Mononuclear cell (primary cell): Measurements from ENCODE around the gene ZNF814. TPM values are rescaled to one million over a fixed set of nuclear protein-coding genes. Genes with fewer than 3 reads are reported as not detected.
"Not testable (repeated sequence)": the region's sequence is repeated elsewhere in the genome, so short reads cannot be mapped to it uniquely, and the experiment has no call there.

Experiments used
- H3K27me3 ChIP-seq: 2 replicates; pipeline ENCODE4 v1.6.0; 2011; ENCODE audit warnings: low read length, control low read depth; ENCODE audit not compliant: insufficient read depth
- H3K4me1 ChIP-seq: 2 replicates; pipeline ENCODE4 v1.5.1; 2011; ENCODE audit warnings: mild to moderate bottlenecking, low read length, control low read depth; ENCODE audit not compliant: insufficient read depth
- H3K4me3 ChIP-seq: 2 replicates; pipeline ENCODE4 v1.5.1; 2011; ENCODE audit warnings: mild to moderate bottlenecking, low read length, moderate library complexity
- H3K9me3 ChIP-seq: 2 replicates; pipeline ENCODE4 v1.5.1; 2011; ENCODE audit warnings: low read depth, mild to moderate bottlenecking, control low read depth, low read length
- total RNA-seq: library from RNA; depleted of rRNA; stranded (reverse); fragments of >200 nt; gene quantifications from one replicate; pipeline ENCODE4 v1.2.3, GENCODE V29; 2012

The ZNF814 gene
- total RNA-seq, 1 donor = 25.6 TPM

DNA sequence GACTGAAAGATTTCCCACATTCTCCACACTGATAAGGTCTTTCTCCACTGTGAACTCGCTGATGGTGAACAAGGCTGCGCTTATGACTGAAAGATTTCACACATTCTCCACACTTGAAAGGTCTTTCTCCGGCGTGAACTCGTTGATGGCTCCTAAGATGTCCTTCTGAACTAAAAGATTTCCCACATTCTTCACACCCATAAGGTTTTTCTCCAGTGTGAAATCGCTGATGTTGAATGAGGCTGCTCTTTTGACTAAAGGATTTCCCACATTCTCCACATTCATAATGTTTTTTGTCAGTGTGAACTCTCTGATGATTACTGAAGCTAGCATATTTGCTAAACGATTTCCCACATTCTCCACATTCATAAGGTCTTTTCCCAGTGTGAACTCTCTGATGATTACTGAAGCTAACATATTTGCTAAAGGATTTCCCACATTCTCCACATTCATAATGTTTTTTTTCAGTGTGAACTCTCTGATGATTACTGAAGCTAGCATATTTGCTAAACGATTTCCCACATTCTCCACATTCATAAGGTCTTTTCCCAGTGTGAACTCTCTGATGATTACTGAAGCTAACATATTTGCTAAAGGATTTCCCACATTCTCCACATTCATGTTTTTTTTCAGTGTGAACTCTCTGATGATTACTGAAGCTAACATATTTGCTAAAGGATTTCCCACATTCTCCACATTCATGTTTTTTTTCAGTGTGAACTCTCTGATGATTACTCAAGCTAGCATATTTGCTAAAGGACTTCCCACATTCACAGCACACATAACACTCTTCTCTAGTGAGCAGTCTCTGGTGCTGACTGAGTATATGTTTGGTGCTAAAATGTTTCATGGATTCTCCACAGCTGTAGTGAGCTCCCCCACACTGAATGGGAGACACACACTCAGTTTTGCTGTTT lies 14.7 kb downstream of the ZNF814 start:
- H3K9me3 ChIP-seq = peaks cover 57% of the 10 kb centered on the region
- not testable (repeated sequence) for H3K4me1 ChIP-seq, H3K4me3 ChIP-seq, H3K27me3 ChIP-seq

DNA sequence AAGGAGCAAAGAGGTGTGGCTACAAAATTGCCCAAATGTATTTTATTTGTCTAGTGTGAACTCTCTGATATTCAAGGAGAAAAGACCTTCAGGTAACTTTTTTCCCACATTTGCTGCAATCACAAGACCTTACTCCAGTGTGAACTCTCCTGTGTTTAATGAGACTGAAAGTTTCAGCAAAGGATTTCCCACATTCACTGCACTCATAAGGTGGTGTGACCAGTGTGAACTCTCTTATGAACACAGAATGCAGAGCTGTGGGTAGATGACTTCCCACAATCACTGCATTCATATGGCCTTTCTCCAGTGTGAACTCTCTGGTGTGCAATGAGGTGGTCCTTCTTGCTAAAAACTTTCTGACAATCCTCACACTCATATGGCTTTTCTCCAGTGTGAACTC lies 16.4 kb downstream of the ZNF814 start:
- Histone ChIP-seq H3K4me1 (no peaks in the 10 kb centered on the region), H3K27me3 (no peaks in the 10 kb centered on the region), H3K9me3 (peaks cover 63% of the 10 kb centered on the region), H3K4me3 (no peak overlapping the region)

DNA sequence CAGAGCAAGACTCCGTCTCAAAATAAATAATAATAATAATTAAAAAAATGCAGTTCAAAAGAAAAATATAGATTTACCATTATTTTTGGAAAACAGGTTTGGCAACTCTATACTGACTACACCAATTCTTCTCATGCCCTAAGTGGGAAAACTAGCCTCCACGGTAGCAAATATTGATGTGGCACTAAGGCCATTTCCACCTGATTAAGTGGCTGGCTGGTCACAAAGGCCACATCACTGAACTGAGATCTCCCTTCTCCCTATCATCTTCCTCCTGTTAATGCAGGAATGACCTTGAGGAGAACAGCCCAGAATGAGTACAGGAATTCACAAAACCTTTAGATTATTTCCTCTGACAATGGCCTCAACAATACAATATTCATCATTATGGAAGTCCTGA lies 18.6 kb downstream of the ZNF814 start:
- H3K4me3 ChIP-seq = no peak overlapping the region
- H3K9me3 ChIP-seq = peaks cover 58% of the 10 kb centered on the region
- H3K4me1 ChIP-seq = no peaks in the 10 kb centered on the region
- no peaks in the 10 kb centered on the region for H3K27me3 ChIP-seq

DNA sequence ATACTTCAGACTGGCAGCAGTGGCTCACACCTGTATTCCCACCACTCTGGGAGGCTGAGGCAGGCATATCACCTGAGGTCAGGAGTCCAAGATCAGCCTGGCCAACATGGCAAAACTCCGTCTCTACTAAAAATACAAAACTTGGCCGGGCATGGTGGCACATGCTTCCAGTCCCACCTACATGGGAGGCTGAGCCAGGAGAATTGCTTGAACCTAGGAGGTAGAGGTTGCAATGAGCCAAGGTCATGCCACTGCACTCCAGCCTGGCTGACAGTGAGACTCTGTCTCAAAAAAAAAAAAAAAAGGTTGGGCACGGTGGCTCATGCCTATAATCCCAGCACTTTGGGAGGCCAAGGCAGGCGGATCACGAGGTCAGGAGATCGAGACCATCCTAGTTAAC lies 19.2 kb downstream of the ZNF814 start:
- not testable (repeated sequence) for H3K4me1 ChIP-seq, H3K4me3 ChIP-seq, H3K27me3 ChIP-seq
- H3K9me3 ChIP-seq = peaks cover 56% of the 10 kb centered on the region

DNA sequence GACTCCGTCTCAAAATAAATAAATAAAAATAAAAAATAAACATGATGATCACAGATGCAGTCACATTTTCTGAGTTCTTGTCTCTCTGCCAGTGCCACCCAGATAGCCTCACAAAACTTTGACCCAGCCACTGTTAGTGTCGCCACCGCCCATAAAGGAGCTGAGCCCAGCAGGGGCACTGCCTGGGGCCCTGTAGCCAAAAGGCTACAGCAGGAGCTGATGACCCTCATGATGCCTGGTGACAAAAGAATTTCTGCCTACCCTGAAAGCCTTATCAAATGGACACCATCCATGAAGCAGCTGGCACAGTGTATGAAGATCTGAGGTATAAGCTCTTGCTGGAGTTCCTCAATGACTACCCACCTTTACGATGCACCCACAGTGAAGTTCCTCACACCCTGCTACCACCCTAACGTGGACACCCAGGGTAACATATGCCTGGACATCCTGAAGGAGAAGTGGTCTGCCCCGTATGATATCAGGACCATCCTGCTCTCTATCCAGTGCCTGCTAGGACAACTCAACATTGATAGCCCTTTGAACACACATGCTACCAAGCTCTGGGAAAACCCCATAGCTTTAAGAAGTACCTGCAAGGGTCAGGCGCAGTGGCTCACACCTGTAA lies 20.9 kb downstream of the ZNF814 start:
- Histone ChIP-seq H3K4me3 (no peak overlapping the region), H3K9me3 (peaks cover 40% of the 10 kb centered on the region), H3K4me1 (no peaks in the 10 kb centered on the region), H3K27me3 (no peaks in the 10 kb centered on the region)

DNA sequence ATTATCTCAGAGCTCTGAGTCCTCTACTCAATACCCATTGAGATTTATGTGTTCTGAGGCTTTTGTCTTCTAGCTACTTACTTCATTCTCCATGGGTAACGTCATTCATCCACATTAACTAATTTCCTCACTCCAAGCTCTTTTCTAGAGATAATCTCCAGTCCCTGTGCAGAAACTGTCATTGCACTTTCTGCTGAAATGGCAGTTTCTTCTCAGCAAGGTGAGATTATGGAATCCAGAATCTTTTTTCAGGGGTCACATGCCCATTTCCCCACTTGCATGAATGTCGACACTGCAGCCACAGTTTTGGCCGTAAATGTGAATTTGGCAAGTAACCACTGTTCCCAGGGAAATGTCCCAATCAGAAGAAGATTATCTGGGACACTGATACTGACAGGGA lies 26.5 kb downstream of the ZNF814 start:
- not testable (repeated sequence) for H3K4me1 ChIP-seq, H3K27me3 ChIP-seq, H3K4me3 ChIP-seq
- peaks cover 10% of the 10 kb centered on the region for H3K9me3 ChIP-seq

DNA sequence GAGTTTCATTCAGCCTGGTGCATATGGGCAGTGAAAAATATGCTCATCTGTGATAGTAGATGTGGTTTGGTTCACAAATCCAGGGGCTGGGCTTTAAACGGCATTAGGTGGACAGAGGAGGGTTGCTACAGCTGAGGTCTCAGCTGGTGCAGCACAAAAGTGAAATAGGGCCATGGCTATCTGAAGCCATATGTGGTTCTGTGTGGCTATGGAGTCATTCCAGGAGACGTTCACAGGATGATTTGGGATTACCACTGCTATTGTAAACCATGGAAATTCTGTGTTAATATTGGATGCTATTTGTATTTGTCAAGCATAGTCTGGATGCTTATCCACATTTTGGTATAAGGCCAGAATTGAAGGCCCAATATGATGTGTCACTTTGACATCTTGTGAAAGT lies 34.7 kb downstream of the ZNF814 start:
- not testable (repeated sequence) for H3K27me3 ChIP-seq, H3K4me3 ChIP-seq, H3K9me3 ChIP-seq
- peaks cover 14% of the 10 kb centered on the region for H3K4me1 ChIP-seq

DNA sequence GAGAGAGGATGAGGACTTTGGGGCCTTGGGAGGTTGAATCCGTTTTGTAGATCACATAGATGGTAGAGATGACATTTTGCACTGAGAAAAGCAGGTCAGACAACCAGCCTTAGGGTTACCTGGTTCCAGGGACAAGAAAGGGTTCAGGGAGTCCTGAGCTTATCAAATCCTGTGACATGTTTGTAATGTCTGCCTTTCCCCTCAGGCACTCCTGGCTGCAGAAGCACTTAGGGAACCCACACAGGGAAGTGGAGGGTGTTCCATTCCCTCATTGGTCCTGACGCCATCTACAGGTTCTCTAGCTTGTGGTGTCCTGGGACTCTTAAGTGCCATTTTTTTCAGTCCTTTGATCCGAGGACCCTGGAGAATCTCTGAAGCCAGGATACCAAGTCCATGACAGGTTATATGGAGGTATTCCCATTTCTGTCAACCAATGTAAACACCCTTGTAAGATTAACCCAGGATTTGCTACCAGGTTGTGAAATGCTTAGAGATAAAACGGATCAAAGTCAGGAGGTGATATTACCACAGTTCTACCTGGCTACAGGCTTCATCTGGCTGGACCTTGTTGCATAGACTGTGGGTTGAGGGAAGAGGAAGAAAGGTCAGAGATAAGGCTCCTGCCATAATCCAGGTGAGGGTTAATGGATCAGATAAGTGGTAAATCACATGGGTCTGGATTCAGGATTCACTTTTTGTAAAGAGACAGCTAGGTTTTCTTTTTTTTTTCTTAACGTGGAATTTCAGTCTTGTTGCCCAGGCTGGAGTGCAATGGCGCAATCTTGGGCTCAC lies 36.8 kb downstream of the ZNF814 start:
- not testable (repeated sequence) for H3K9me3 ChIP-seq, H3K4me3 ChIP-seq, H3K27me3 ChIP-seq
- H3K4me1 ChIP-seq = peaks cover 14% of the 10 kb centered on the region

DNA sequence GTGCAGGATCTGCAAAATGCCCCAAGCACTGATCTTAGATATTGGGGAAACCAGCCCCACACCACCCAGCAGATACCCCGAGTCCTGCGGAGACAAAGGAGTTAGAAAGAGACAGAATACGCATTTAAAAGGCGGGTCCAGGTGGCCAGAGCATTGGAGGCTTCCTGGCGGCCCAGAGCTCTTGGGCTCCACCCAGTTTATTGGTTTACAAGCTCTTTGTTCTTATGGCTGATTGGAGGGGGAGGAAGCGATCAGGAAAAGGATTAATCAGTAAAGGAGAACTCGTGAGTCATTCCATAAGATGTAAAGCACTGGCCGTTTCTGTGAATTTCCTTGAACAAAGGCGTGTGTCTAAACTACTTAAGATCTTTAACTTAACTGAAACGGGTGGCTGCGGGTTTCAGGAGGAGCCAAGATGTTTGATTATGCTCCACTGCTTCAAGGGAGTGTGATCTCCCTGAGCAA lies 38.3 kb downstream of the ZNF814 start:
- H3K9me3 ChIP-seq = no peaks in the 10 kb centered on the region
- H3K4me1 ChIP-seq = peaks cover 14% of the 10 kb centered on the region
- H3K4me3 ChIP-seq = peak overlapping the region; percentile 81
- H3K27me3 ChIP-seq = no peaks in the 10 kb centered on the region

DNA sequence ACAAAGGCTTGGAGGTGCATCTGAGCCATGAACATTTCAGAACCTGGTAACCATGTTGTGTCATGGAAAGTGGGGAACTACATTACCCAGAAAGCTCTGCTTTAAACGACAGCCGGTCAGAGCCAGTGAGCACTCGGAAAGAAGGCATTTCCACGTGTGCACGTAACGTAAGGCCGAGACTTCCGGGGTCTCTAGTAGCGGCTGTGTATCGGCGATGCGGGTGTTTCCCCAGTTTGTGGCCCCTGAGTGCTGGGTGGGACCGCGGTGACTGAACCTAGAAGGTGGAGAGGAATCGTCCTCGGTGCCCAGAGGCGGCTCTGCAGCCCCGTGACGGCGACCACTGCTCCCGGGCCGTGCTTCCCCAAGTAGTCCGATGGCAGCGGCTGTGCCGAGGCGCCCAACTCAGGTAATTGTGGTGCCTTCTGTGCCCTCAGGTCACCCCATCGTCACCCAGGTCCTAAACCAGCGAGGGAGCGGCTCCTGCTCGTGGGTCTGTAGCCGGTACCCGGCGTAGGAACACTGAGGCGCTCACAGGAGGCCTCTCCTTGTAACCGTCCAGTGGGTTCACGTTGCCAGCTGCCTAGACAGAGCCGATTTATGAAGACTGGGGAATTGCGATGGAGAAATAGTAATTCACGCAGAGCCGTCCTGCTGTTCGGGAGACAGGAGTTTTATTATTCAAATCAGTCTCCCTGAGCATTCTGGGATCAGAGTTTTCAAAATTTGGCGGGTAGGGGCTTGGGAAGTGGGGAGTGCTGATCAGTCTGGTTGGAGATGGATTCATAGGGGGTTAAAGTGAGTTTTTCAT lies 39.0 kb downstream of the ZNF814 start, which contains the start of gene ZNF587:
ZNF587 (plus strand) TSS at position 194 of the 808 bp plus-strand sequence; CDS start at position 374, 180 bp downstream.
- H3K9me3 ChIP-seq, H3K27me3 ChIP-seq: not testable (repeated sequence)
- Histone ChIP-seq H3K4me3 (peak within 1 kb of the TSS; percentile 81), H3K4me1 (peaks cover 14% of the 10 kb centered on the region)

DNA sequence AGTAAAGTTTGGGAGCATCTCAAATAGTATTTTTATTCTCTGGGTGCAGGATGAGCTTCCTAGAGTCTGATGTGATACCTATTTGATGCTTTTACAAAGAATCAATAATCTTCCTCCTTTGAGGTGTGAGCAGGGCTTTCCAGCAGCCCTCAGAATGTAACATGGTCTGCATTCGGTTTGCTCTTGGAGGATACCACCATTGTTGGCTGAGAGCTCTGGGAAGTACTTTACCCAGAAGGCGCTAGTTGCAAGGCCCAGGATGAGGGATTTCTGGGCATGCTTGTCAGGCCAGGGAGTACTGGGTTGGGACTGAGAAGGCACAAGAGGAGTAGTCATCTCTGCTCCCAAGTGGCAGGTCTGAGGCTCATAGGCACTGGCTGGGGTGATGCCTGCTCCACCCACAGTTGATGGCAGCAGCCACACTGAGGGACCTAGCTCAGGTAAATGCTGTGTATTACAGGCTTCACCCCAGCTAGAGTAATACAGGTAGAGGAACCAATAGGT lies 39.6 kb downstream of the ZNF814 start:
- H3K9me3 ChIP-seq, H3K27me3 ChIP-seq, H3K4me3 ChIP-seq: not testable (repeated sequence)
- peaks cover 14% of the 10 kb centered on the region for H3K4me1 ChIP-seq

DNA sequence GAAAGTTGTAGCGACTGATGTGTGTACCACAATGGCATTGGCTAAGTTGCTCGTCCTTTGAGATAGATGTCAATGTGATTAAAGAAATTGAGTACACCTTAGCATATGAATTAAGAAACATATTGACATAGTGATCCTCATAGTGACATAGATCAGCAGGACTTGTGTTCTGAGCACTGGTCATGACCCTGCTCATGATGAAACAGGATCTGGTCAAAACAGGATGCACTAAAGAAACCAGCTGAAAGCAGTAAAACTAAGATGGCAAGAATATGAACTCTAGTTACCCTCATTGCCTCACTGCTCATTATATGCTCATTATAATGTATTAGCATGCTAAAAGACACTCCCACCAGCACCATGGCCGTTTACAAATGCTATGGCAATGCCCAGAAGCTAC lies 41.7 kb downstream of the ZNF814 start:
- H3K4me1 ChIP-seq = peaks cover 14% of the 10 kb centered on the region
- not testable (repeated sequence) for H3K9me3 ChIP-seq, H3K4me3 ChIP-seq, H3K27me3 ChIP-seq

DNA sequence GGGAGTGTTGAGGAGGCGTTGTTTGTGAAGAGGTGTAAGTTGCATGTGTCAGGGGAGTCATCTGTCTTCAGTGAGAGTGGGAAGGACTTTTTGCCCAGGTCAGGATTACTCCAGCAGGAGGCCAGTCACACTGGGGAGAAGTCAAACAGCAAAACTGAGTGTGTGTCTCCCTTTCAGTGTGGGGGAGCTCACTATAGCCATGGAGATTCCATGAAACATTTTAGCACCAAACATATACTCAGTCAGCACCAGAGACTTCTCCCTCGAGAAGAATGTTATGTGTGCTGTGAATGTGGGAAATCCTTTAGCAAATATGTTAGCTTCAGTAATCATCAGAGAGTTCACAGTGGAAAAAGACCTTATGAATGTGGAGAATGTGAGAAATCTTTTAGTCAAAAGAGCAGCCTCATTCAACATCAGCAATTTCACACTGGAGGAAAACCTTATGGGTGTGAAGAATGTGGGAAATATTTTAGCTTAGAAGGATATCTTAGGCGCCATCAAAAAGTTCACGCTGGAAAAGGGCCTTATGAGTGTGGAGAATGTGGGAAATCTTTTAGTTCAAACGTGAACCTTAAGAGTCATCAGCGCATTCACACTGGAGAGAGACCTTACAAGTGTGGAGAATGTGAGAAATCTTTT lies 47.6 kb downstream of the ZNF814 start:
- Histone ChIP-seq H3K27me3 (no peaks in the 10 kb centered on the region), H3K4me3 (no peak overlapping the region), H3K4me1 (no peaks in the 10 kb centered on the region), H3K9me3 (no peaks in the 10 kb centered on the region)

DNA sequence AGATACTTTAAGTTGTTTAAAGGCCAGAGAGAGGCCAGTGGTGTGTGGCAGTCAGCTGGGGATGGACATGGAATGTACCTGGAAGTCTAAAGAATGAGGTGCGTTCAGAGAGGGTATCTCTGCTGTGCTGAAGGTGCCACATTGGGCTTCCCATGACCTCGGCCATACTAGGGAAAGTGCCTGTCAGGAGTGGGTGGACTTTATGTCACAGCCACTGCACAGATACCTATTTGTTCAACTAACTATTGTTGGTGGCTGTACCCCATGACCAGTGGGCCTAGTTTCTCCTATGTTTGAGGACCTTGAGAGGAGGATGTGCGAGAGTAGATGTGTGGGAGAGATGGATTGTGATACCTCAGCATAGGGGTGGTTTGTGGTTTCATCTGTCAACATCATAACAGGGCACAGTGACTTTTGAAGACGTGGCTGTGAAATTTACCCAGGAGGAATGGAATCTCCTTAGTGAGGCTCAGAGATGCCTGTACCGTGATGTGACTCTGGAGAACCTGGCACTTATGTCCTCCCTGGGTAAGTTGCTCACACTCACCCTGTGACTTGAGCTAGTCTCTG lies 50.1 kb downstream of the ZNF814 start:
- H3K9me3 ChIP-seq, H3K4me3 ChIP-seq, H3K27me3 ChIP-seq, H3K4me1 ChIP-seq: not testable (repeated sequence)
